Tibial nerve (tissue), 4 donors: ENCODE measurements around the gene SBNO2.

ENCODE experiments used
- CTCF ChIP-seq, 5 experiments: fragments of 200-600 bp in 3 of 5; fragments of 450-650 bp in 2 of 5; sonication (generic) in 3 of 5; IDR thresholded peaks; one replicate each; pipeline ENCODE4 v1.5.1; 2016 to 2019; ENCODE audit warnings: antibody characterized with exemption in 5 of 5, mild to moderate bottlenecking in 3 of 5, moderate library complexity in 2 of 5
- EP300 ChIP-seq, 2 donors: sonication (generic); formaldehyde crosslinking; IDR thresholded peaks; one replicate each; pipeline ENCODE4 v1.6.1; 2017; ENCODE audit warnings: antibody characterized with exemption in 2 of 2, mild to moderate bottlenecking in 1 of 2
- POLR2A ChIP-seq, 2 donors: fragments of 450-650 bp; IDR thresholded peaks; one replicate each; pipeline ENCODE4 v1.6.1; 2017; ENCODE audit warnings: antibody characterized with exemption in 2 of 2, mild to moderate bottlenecking in 2 of 2, moderate library complexity in 2 of 2

DNA sequence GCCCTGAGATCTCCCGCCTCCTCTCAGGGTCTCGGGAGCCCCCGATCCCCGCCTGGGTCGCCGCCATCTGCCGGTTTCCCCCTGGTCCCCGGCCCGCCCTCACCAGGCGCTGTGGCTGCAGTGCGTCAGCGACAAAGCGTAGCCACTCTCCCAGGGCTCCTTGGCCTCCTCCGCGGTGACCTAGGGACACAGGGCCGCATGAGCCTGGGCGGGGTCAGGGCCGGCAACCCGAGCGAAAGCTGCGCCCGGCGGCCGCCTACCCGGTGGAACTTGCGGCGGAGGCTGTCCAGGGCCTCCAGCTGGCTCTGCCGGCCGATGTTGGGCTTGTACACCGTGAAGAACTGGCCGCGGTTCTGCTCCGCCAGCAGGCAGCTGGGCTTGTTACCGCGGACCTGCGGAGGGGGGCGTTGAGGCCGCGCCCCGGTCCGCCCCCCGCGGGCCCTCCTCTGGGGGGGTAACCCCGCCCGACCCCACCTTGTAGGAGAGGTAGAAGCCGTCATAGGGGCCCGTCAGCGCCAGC lies 65.0 kb downstream of the SBNO2 start:
- TF ChIP-seq CTCF (IDR thresholded peaks at IDR 0.05) (no peak), POLR2A (IDR thresholded peaks at IDR 0.05) (no peak), EP300 (IDR thresholded peaks at IDR 0.05) (peak in 1 of 2 donors; percentile 16)
